Adrenal gland (tissue), 12 donors: ENCODE measurements around the gene ATAD3B. TPM values are rescaled to one million over a fixed set of nuclear protein-coding genes. Genes with fewer than 3 reads are reported as not detected.
"Not testable (repeated sequence)": the region's sequence is repeated elsewhere in the genome, so short reads cannot be mapped to it uniquely, and the experiment has no call there.

ENCODE experiments used
- DNase-seq, 7 donors: peaks; one replicate each; pipeline ENCODE4 v3.0.0-alpha.2; 2019 to 2020
- H3K27ac ChIP-seq, 5 donors: fragments of 200-600 bp; sonication (generic) in 4 of 5; 1 replicate in 3 of 5; 2 replicates in 2 of 5; pipeline versions ENCODE4 v1.5.1 to v1.8.0; 2016 to 2020; ENCODE audit warnings: mild to moderate bottlenecking in 1 of 5
- H3K27me3 ChIP-seq: fragments of 200-600 bp; 2 replicates; pipeline ENCODE4 v1.8.0; 2021
- H3K36me3 ChIP-seq, 2 donors: fragments of 200-600 bp; replicated peaks in 1 of 2; 1 replicate in 1 of 2; 2 replicates in 1 of 2; pipeline versions ENCODE4 v1.5.1 to v1.8.0; 2018 to 2022
- H3K4me1 ChIP-seq, 2 donors: fragments of 200-600 bp; replicated peaks in 1 of 2; 1 replicate in 1 of 2; 2 replicates in 1 of 2; pipeline versions ENCODE4 v1.5.1 to v1.8.0; 2018 to 2021
- H3K4me3 ChIP-seq, 4 donors: fragments of 200-600 bp; sonication (generic) in 3 of 4; one replicate each; pipeline ENCODE4 v1.5.1; 2016 to 2018
- H3K9me3 ChIP-seq, 3 donors: fragments of 200-600 bp; sonication (generic) in 1 of 3; replicated peaks in 1 of 3; 1 replicate in 2 of 3; 2 replicates in 1 of 3; pipeline versions ENCODE4 v1.5.1 to v1.8.0; 2016 to 2021
- POLR2A ChIP-seq, 2 donors: fragments of 450-650 bp; IDR thresholded peaks; one replicate each; pipeline ENCODE4 v1.6.1; 2017; ENCODE audit warnings: antibody characterized with exemption in 2 of 2, mild to moderate bottlenecking in 2 of 2, moderate library complexity in 1 of 2
- WGBS, 4 donors: extraction: QIAGEN DNeasy Blood & Tissue Kit in 2 of 4; methylation state at CpG; one replicate each; pipeline versions ENCODE4 v1.1.5 to v1.1.7; 2013 to 2017; 5-methylcytosine and 5-hydroxymethylcytosine counted together
- intact Hi-C, 2 donors: fragments of 100-400 bp; cut with DNase I; formaldehyde crosslinking; loops; one replicate each; pipeline versions ENCODE4 v1.14.1 to v1.15.0; 2022 to 2023
- polyA plus RNA-seq, 3 donors: library from polyadenylated mRNA; stranded (reverse); fragments of 200-250 nt in 2 of 3; fragments of 350-450 nt in 1 of 3; fragmentation: Illumina TruSeq in 1 of 3; extraction: RNeasy Lipid Tissue Mini Kit (QIAGEN cat#74804) in 1 of 3; gene quantifications; one replicate each; pipeline ENCODE4 v1.2.3, GENCODE V29; 2013 to 2014
- total RNA-seq, 9 donors: library from RNA; depleted of rRNA in 4 of 9; stranded (reverse); fragments of >200 nt in 4 of 9; fragments of 120-200 nt in 1 of 9; fragmentation: NEBNext Ultra II Directional in 1 of 9; extraction: Animal tissue kit (Norgen Biotek cat#: 25700) in 1 of 9; gene quantifications; one replicate each; pipeline versions ENCODE4 v1.1.0 to v1.2.4, GENCODE V29; 2013 to 2023
- TF ChIP-seq, protein P1 (sequence below), 6 experiments: fragments of 450-650 bp in 4 of 6; fragments of 200-600 bp in 2 of 6; sonication (generic) in 1 of 6; IDR thresholded peaks; 1 replicate in 5 of 6; 2 replicates in 1 of 6; pipeline versions ENCODE4 v1.5.1 to v1.8.0; 2016 to 2021; ENCODE audit warnings: antibody characterized with exemption in 6 of 6, mild to moderate bottlenecking in 2 of 6, moderate library complexity in 1 of 6
- donor health status: healthy with polysubstance abuse.
- donor health status: Bipolar disorder and iron deficiency.
- donor health status: DM: yes; HTN: yes; CAD: no.
- donor health status: DM: no; HTN: no; CAD: no.
- donor health status: DM: no; HTN: no; CAD: no.
- donor health status: DM: yes; HTN: yes; CAD: no.

The ATAD3B gene
- total and polyA plus RNA-seq, 12 donors, result 5.3 to 109 (median 13.3) TPM

DNA sequence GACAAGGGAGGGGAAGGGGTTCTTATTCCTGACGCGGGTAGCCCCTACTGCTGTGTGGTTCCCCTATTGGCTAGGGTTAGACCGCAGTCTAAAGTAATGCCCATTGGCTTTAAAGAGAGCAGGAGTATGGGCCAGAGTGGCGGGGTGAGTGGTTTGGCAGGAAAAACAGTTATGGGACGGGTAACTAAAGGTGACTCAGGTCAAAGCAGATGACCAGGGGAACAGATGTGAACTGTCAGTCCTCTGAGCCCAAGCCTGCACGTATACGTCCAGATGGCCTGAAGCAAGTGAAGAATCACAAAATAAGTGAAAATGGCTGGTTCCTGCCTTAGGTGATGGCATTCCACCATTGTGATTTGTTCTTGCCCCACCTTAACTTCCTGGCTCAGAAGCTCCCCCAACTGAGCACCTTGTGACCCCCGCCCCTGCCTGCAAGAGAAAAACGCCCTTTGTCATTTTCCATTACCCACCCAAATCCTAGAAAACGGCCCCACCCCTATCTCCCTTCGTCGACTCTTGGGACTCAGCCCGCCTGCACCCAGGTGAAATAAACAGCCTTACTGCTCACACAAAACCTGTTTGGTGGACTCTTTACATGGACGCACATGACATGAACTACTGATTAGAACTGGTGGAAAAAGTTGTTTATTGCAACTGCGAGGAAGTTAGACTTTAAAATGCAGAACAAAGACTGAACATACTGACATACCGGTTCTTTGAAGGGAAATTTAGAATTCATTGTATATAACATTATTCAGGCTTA lies 758 bp upstream of the ATAD3B start:
- no peak for TF ChIP-seq POLR2A (IDR thresholded peaks at IDR 0.05)
- TF ChIP-seq, protein P1, sequence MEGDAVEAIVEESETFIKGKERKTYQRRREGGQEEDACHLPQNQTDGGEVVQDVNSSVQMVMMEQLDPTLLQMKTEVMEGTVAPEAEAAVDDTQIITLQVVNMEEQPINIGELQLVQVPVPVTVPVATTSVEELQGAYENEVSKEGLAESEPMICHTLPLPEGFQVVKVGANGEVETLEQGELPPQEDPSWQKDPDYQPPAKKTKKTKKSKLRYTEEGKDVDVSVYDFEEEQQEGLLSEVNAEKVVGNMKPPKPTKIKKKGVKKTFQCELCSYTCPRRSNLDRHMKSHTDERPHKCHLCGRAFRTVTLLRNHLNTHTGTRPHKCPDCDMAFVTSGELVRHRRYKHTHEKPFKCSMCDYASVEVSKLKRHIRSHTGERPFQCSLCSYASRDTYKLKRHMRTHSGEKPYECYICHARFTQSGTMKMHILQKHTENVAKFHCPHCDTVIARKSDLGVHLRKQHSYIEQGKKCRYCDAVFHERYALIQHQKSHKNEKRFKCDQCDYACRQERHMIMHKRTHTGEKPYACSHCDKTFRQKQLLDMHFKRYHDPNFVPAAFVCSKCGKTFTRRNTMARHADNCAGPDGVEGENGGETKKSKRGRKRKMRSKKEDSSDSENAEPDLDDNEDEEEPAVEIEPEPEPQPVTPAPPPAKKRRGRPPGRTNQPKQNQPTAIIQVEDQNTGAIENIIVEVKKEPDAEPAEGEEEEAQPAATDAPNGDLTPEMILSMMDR (IDR thresholded peaks at IDR 0.05), result no peak
- Histone ChIP-seq H3K9me3 (no peaks in the 10 kb centered on the region), H3K27me3 (no peaks in the 10 kb centered on the region), H3K4me1 (peaks cover 5 to 17% of the 10 kb centered on the region in 2 donors), H3K27ac (peak overlapping the region in 4 of 5 donors; percentile 11 to 92 (median 54)), H3K36me3 (no peaks in the 10 kb centered on the region), H3K4me3 (peak overlapping the region in 2 of 4 donors; percentile 61 to 83)
- WGBS, 4 donors, result 18 to 21% (median 20%) methylated on average over 15 to 16 of the region's 16 CpGs
- no peak for DNase-seq
- intact Hi-C loops, result no loop called here

DNA sequence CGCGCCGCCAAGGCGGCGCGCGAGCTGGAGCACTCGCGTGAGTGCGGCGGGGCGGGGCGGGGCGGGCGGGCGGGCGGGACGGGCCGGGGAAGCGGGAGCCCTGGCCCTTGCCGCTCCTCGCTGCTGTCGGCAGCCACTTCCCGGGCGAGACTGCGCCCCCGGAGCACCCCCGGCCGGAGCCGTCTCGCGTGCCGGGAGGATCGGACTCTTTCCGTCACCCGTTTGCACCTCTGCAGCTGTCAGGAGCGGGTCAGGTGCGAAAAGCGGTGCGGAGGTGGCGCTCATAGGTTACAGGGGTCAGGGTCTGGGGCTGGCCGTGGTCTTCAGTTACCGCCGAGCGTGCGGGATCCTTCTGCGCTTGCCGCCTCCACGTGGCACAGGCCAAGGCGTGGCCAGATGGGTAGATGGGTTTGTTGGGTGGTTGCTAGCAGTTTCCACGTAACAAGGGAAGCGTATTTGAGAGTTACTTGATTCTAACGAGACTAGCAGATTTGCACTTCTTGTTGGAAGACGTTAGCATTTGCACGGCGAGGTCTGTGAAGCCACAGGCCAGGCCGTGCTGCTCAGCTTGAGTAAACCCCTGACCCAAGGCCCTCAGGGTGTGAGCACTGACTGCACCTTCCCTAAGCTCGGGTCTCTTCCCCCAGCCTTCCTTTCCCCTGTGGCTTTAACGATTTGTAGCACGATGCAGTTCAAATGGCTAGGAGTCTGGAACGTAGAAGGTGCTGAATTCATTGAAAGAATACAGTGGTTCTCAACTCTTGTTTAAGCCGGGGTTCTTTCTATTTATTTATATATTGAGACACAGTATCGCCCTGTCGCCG lies 700 bp downstream of the ATAD3B start:
- H3K36me3 ChIP-seq, intact Hi-C loops, H3K9me3 ChIP-seq, H3K27me3 ChIP-seq, DNase-seq: not testable (repeated sequence)
- Histone ChIP-seq H3K27ac (peak overlapping the region in 2 of 5 donors; percentile 75 to 92), H3K4me3 (peak overlapping the region in 1 of 4 donors; percentile 83), H3K4me1 (peaks cover 5 to 17% of the 10 kb centered on the region in 2 donors)
- WGBS, 4 donors, result 3 to 30% (median 16%) methylated on average over 8 to 49 of the region's 65 CpGs

DNA sequence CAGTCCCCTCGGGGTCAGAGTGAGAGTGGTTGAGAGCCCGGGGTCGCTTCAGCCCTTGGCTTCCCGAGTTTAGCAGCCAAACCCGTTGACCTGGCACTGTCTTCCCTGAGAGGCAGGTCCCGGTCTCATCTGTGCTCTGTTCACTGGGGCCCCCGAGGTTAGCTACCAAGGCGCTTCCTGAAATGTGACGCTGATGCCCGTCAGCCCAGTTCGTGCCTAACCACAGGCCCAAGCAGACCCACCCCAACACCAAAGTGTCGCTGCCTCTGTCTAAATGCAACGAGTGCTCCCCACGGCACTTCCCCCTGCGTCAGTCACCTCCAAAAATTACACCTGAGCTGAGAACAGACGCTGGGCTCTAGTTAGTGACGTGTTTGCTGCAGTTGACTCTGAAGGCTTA lies 4.4 kb downstream of the ATAD3B start:
- intact Hi-C loops, H3K9me3 ChIP-seq, H3K4me3 ChIP-seq, H3K27me3 ChIP-seq, H3K27ac ChIP-seq, DNase-seq: not testable (repeated sequence)
- H3K4me1 ChIP-seq, result peaks cover 5 to 11% of the 10 kb centered on the region in 2 donors
- peaks cover 0 to 25% of the 10 kb centered on the region in 2 donors for H3K36me3 ChIP-seq
- WGBS, 4 donors, result 80 to 86% (median 81%) methylated on average over 2 to 15 of the region's 17 CpGs

DNA sequence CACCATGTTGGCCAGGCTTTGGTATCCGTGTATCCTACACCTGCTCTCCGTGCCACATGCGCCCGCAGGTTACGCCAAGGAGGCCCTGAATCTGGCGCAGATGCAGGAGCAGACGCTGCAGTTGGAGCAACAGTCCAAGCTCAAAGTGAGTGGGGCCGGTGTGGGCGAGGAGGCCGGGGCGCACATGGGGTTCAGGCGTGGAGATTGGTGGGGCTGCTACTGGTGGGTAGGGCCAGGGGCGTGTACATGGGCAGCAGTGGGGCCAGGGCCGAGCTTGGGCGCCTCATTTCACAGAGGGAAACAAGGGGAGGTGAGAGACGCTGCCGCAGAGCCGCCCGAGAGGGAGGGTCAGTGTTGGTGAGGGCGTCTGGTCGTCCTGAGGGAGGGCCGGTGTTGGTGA lies 5.6 kb downstream of the ATAD3B start:
- 94 to 98% (median 97%) methylated on average over 22 of the region's 22 CpGs for WGBS, 4 donors
- intact Hi-C loops, result no loop called here
- no peak for TF ChIP-seq POLR2A (IDR thresholded peaks at IDR 0.05)
- TF ChIP-seq, protein P1 (IDR thresholded peaks at IDR 0.05), result no peak
- no peak for DNase-seq
- Histone ChIP-seq H3K27ac (no peak overlapping the region), H3K27me3 (no peaks in the 10 kb centered on the region), H3K9me3 (no peaks in the 10 kb centered on the region), H3K4me1 (peaks cover 5 to 9% of the 10 kb centered on the region in 2 donors), H3K36me3 (peaks cover 0 to 31% of the 10 kb centered on the region in 2 donors), H3K4me3 (no peak overlapping the region)
